ENCODE data around the gene PRG3. TPM values are rescaled to one million over a fixed set of nuclear protein-coding genes. Genes with fewer than 3 reads are reported as not detected.

PRG3 gene
- total and polyA plus RNA-seq, 9 of the 15 experiments (the other 6 are each of a cell fraction or from before 2014, with no cell fraction given), result 0.18 to 0.55 (median 0.38) TPM; not detected in 6

DNA sequence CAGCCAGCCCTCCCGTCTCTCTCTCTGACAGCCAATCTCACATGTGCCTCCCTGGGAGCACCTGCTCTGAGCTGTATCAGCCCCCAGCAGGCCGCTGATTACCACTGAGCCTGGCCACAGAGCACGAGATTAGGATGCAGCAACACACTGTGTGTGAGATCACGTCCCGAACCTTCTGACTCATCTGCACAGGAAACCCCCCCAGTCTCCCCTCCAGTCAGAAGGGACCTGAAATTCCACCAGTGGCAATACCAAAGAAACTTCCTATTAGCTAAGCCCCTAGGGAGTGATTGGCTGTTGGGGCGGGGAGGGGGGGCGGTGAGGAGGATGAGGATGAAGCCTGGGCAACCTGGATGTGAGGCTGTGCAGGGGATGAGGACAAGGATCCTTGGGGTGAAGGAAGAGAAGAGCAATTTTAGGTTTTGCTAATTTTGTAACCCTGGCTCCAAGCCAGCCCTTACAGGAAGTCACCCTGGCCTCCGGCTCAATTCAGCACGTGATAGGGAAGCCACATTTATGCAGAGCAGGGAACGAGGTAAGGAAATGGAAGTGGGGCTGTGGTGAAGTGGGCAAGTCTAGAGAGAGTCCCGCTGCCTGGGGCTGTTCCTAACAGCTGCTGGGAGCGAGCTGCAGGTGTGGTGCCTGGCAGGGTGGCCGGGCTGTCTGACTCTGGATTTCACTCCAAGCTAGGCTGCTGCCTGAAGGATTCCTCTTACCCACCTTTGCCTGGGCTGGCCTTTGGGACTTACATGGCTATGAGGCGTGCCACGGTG, 44.0 kb upstream of the PRG3 start (continued):
- no peak for TF ChIP-seq ZNF407 (IDR thresholded peaks at IDR 0.05; ENCODE audit: low read depth)
- TF ChIP-seq LARP7 (IDR thresholded peaks at IDR 0.05), result no peak
- TF ChIP-seq CSDE1 (IDR thresholded peaks at IDR 0.05), result no peak
- no peak for TF ChIP-seq CBX8 (IDR thresholded peaks at IDR 0.05; ENCODE audit: borderline replicate concordance, extremely low read depth, low read depth, low read length, poor library complexity, severe bottlenecking)
- TF ChIP-seq FOXP1 (CRISPR knock-in tag; IDR thresholded peaks at IDR 0.05), result peak; percentile 79; the same call in 1 of the 2 replicates
- no peak for TF ChIP-seq NUFIP1 (IDR thresholded peaks at IDR 0.05; ENCODE audit: partially characterized antibody)
- TF ChIP-seq HEY1 (CRISPR knock-in tag; IDR thresholded peaks at IDR 0.05; ENCODE audit: borderline replicate concordance), result no peak
- no peak for TF ChIP-seq RBM22 (IDR thresholded peaks at IDR 0.05; ENCODE audit: low read depth, low read length, poor library complexity, severe bottlenecking)
- no peak for TF ChIP-seq ZNF445 (CRISPR knock-in tag; IDR thresholded peaks at IDR 0.05; ENCODE audit: low read depth)
- TF ChIP-seq EZH2 (IDR thresholded peaks at IDR 0.05; ENCODE audit: borderline replicate concordance, low read depth, low read length), result no peak
- TF ChIP-seq SLC30A9 (CRISPR knock-in tag; IDR thresholded peaks at IDR 0.05), result no peak
- peak; percentile 96 for TF ChIP-seq SMARCA4 (IDR thresholded peaks at IDR 0.05)
- TF ChIP-seq PHF8 (IDR thresholded peaks at IDR 0.05; ENCODE audit: borderline replicate concordance, low read length), result no peak
- TF ChIP-seq, protein P1, sequence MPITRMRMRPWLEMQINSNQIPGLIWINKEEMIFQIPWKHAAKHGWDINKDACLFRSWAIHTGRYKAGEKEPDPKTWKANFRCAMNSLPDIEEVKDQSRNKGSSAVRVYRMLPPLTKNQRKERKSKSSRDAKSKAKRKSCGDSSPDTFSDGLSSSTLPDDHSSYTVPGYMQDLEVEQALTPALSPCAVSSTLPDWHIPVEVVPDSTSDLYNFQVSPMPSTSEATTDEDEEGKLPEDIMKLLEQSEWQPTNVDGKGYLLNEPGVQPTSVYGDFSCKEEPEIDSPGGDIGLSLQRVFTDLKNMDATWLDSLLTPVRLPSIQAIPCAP (CRISPR knock-in tag; IDR thresholded peaks at IDR 0.05; ENCODE audit: borderline replicate concordance), result no peak
- TF ChIP-seq, protein P2, sequence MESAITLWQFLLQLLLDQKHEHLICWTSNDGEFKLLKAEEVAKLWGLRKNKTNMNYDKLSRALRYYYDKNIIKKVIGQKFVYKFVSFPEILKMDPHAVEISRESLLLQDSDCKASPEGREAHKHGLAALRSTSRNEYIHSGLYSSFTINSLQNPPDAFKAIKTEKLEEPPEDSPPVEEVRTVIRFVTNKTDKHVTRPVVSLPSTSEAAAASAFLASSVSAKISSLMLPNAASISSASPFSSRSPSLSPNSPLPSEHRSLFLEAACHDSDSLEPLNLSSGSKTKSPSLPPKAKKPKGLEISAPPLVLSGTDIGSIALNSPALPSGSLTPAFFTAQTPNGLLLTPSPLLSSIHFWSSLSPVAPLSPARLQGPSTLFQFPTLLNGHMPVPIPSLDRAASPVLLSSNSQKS (CRISPR knock-in tag; IDR thresholded peaks at IDR 0.05), result no peak
- no peak for TF ChIP-seq NR4A1 (CRISPR knock-in tag; IDR thresholded peaks at IDR 0.05)
- TF ChIP-seq NR4A1 (tag; IDR thresholded peaks at IDR 0.05), result no peak; the same call in 1 of the 2 replicates
- peak; percentile 53; the same call in 1 of the 2 replicates for TF ChIP-seq HLTF (IDR thresholded peaks at IDR 0.05)
- TF ChIP-seq ETV1 (tag; conservative IDR thresholded peaks at IDR 0.05; ENCODE audit: low read depth), result peak; percentile 81

Data from K562 (cell line).